Endothelial cell of umbilical vein (primary cell): ENCODE results near the gene B4GALT5. TPM values are rescaled to one million over a fixed set of nuclear protein-coding genes. Genes with fewer than 3 reads are reported as not detected.

Experiments
- BruUV-seq: library from RNA; stranded (reverse); fragments of 400-500 nt; replicated peaks from 2 replicates; lab custom pipeline; 2021; lab: Mats Ljungman, UMichigan
- CTCF ChIA-PET: fragments of 300-600, 350-600 bp; sonication (Branson Sonifier 250); formaldehyde crosslinking; loops from one replicate; lab custom pipeline; 2021; ENCODE audit warnings: antibody characterized with exemption, inconsistent platforms; lab: Charles Lee
- POLR2A ChIA-PET: fragments of 300-600, 350-600 bp; sonication (Branson Sonifier 250); formaldehyde crosslinking; loops from one replicate; lab custom pipeline; 2021; ENCODE audit warnings: antibody characterized with exemption, inconsistent platforms; lab: Charles Lee
- DNase-seq: peaks from one replicate; pipeline ENCODE4 v3.0.0-alpha.2; 2011; ENCODE audit warnings: low read depth, low spot score
- FAIRE-seq: peaks from 2 replicates; lab custom pipeline; 2011; peaks lifted over from hg19 to GRCh38; lab: Jason Lieb, UNC
- H2AFZ ChIP-seq: 2 replicates; pipeline ENCODE4 v1.6.0; 2012; ENCODE audit warnings: low read depth, low read length, control low read depth, inconsistent platforms
- H3K27ac ChIP-seq: 2 replicates; pipeline ENCODE4 v1.5.1; 2011; ENCODE audit warnings: low read depth, mild to moderate bottlenecking, control low read depth, low read length, moderate library complexity; ENCODE audit not compliant: insufficient read depth
- H3K27me3 ChIP-seq, 2 experiments: 2 replicates each; pipeline versions ENCODE4 v1.6.0 to v1.6.1; 2011; ENCODE audit warnings: low read length in 2 of 2, mixed read lengths in 1 of 2; ENCODE audit not compliant: control insufficient read depth in 2 of 2, insufficient read depth in 2 of 2
- H3K36me3 ChIP-seq, 2 experiments: 2 replicates in 1 of 2; 3 replicates in 1 of 2; pipeline ENCODE4 v1.5.1; 2011; ENCODE audit warnings: low read length in 2 of 2, mild to moderate bottlenecking in 1 of 2, moderate library complexity in 1 of 2; ENCODE audit not compliant: control insufficient read depth in 2 of 2, insufficient read depth in 2 of 2; ENCODE audit errors: extremely low read depth in 1 of 2
- H3K4me1 ChIP-seq: 3 replicates; pipeline ENCODE4 v1.5.1; 2011; ENCODE audit warnings: mild to moderate bottlenecking, low read length; ENCODE audit not compliant: control insufficient read depth, insufficient read depth; ENCODE audit errors: extremely low read depth
- H3K4me2 ChIP-seq: 2 replicates; pipeline ENCODE4 v1.6.1; 2011; ENCODE audit warnings: low read length, control low read depth, mixed read lengths; ENCODE audit not compliant: insufficient read depth
- H3K4me3 ChIP-seq, 3 experiments: fragments of 200-600 bp in 1 of 3; sonication (generic), shearing (Covaris generic) in 1 of 3; replicated peaks in 1 of 3; 2 replicates each; pipeline ENCODE4 v1.5.1; 2011 to 2016; ENCODE audit warnings: control low read depth in 3 of 3, low read length in 3 of 3, mild to moderate bottlenecking in 2 of 3, inconsistent platforms in 1 of 3, low read depth in 1 of 3, moderate library complexity in 1 of 3; ENCODE audit not compliant: insufficient read depth in 1 of 3
- H3K79me2 ChIP-seq: 2 replicates; pipeline ENCODE4 v1.6.0; 2012; ENCODE audit warnings: low read length, inconsistent platforms; ENCODE audit not compliant: control insufficient read depth, insufficient read depth
- H3K9ac ChIP-seq: replicated peaks from 2 replicates; pipeline ENCODE3; 2011; ENCODE audit warnings: low read length, control low read depth; ENCODE audit not compliant: insufficient read depth; ENCODE audit errors: extremely low read depth
- H3K9me1 ChIP-seq: replicated peaks from 3 replicates; pipeline ENCODE4 v1.6.0; 2011; ENCODE audit warnings: mild to moderate bottlenecking, low read length; ENCODE audit not compliant: control insufficient read depth, insufficient read depth; ENCODE audit errors: extremely low read depth
- H3K9me3 ChIP-seq: replicated peaks from 2 replicates; pipeline ENCODE4 v1.5.1; 2012; ENCODE audit warnings: low read length, inconsistent platforms; ENCODE audit not compliant: control insufficient read depth, insufficient read depth
- H4K20me1 ChIP-seq: replicated peaks from 2 replicates; pipeline ENCODE3; 2011; ENCODE audit warnings: mild to moderate bottlenecking, low read length; ENCODE audit not compliant: control insufficient read depth, insufficient read depth; ENCODE audit errors: extremely low read depth
- CTCF ChIP-seq, 2 donors: IDR thresholded peaks; 1 replicate in 1 of 2; 2 replicates in 1 of 2; pipeline ENCODE4 v1.5.1; 2011; ENCODE audit warnings: low read length in 2 of 2, mild to moderate bottlenecking in 2 of 2, moderate library complexity in 2 of 2, control low read depth in 1 of 2, inconsistent platforms in 1 of 2, low read depth in 1 of 2; ENCODE audit not compliant: insufficient read depth in 1 of 2; ENCODE audit errors: extremely low read depth in 1 of 2
- EZH2 ChIP-seq: IDR thresholded peaks from 2 replicates; pipeline ENCODE4 v1.6.1; 2012; ENCODE audit warnings: borderline replicate concordance, low read depth, mild to moderate bottlenecking, moderate library complexity, low read length, inconsistent platforms; ENCODE audit not compliant: severe bottlenecking
- FOS ChIP-seq: IDR thresholded peaks from 2 replicates; pipeline ENCODE4 v1.6.1; 2011; ENCODE audit warnings: mild to moderate bottlenecking, low read length, moderate library complexity, borderline replicate concordance; ENCODE audit not compliant: insufficient read depth
- GATA2 ChIP-seq: IDR thresholded peaks from 2 replicates; pipeline ENCODE4 v1.7.0; 2011; ENCODE audit warnings: low read depth, mild to moderate bottlenecking, moderate library complexity, mixed read lengths, low read length; ENCODE audit not compliant: insufficient read length, insufficient read depth
- JUN ChIP-seq: IDR thresholded peaks from 2 replicates; pipeline ENCODE4 v1.6.1; 2011; ENCODE audit warnings: borderline replicate concordance, low read depth; ENCODE audit not compliant: insufficient read length, insufficient read depth
- MYC ChIP-seq: IDR thresholded peaks from one replicate; pipeline ENCODE4 v1.6.1; 2011; ENCODE audit warnings: mild to moderate bottlenecking, low read depth, low read length
- POLR2A ChIP-seq: IDR thresholded peaks from 2 replicates; pipeline ENCODE4 v1.6.1; 2012; ENCODE audit warnings: low read depth, mild to moderate bottlenecking, control low read depth, low read length
- POLR2AphosphoS5 ChIP-seq: IDR thresholded peaks from 2 replicates; pipeline ENCODE4 v1.6.1; 2012; ENCODE audit warnings: low read depth, mild to moderate bottlenecking, control low read depth, low read length, moderate library complexity; ENCODE audit not compliant: insufficient read depth
- dilution Hi-C: fragments of 300-500 bp; cut with MboI; formaldehyde crosslinking; loops from one replicate; pipeline ENCODE4 v1.15.0; 2019; ENCODE audit warnings: low sequenced_read_pairs; ENCODE audit not compliant: extremely low pct_ligation_motif_present
- intact Hi-C: fragments of 100-400 bp; cut with micrococcal nuclease; formaldehyde crosslinking; loops from one replicate; pipeline ENCODE4 v1.10.0; 2022
- polyA plus RNA-seq, 4 experiments: library from polyadenylated mRNA; depleted of rRNA in 3 of 4; stranded (reverse) in 3 of 4; unstranded in 1 of 4; fragments of >200 nt; gene quantifications; 2 replicates each; pipeline versions ENCODE4 v1.2.1 to v1.2.3, GENCODE V29; 2011 to 2012; ENCODE audit warnings: missing spikeins in 1 of 4
- total RNA-seq: library from RNA; stranded (reverse); gene quantifications from 2 replicates; pipeline ENCODE4 v1.2.3, GENCODE V29; 2021
- TF ChIP-seq, protein P1 (sequence below): IDR thresholded peaks from 2 replicates; pipeline ENCODE4 v1.6.1; 2011; ENCODE audit not compliant: insufficient read depth, insufficient read length

B4GALT5 gene
- total and polyA plus RNA-seq, 2 donors (not counting 3 experiments of a cell fraction or from before 2014, with no cell fraction given) = 54.4 to 70.1 TPM

DNA sequence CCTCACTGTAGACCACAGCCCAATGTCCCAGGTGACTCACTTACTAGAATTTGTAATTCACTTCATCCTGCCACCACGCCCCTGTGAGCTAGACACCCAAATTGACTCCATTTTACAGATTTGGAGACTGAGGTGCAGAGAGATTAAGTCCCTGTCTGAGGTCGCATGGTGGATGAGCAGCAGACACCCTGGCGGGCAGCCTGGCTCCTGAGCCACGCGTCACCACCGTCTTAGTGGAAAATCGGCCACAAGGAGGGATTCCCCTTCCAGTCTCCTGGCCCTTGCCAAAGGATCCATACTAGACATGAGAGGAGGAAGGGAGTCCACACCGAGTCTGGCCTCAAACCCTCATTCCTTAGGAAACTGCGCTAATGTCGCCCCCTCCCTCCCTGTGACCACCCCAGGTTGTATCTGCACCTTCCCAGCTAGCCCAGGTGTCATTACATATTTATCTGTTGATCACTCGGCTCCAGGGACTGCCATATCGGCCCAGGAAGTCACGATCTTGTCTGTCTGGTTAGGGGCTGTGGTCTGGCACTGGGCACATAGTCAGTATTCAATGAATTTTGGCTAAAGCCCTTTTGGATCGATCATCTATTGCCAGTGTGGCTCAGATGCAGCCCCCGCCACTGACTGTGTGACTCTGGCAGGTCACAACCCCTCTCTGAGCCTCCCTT, 120.1 kb downstream of the B4GALT5 start:
- DNase-seq = no peak
- TF ChIP-seq, protein P1, sequence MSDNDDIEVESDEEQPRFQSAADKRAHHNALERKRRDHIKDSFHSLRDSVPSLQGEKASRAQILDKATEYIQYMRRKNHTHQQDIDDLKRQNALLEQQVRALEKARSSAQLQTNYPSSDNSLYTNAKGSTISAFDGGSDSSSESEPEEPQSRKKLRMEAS = no peak
- TF ChIP-seq EZH2 (no peak), FOS (no peak), GATA2 (no peak), POLR2AphosphoS5 (no peak), JUN (no peak), MYC (no peak), POLR2A (no peak), CTCF (IDR thresholded peaks at IDR 0.05; ENCODE audit: extremely low read depth in 1 of 2, insufficient read depth in 1 of 2, low read depth in 1 of 2, low read length in 2 of 2) (no peak)
- dilution Hi-C loops = no loop called here
- Histone ChIP-seq H3K4me1 (peaks cover 19% of the 10 kb centered on the region), H3K9me1 (no peaks in the 10 kb centered on the region), H3K79me2 (no peaks in the 10 kb centered on the region), H2AFZ (no peak overlapping the region), H3K36me3 (no peaks in the 10 kb centered on the region), H3K27me3 (no peaks in the 10 kb centered on the region), H3K4me3 (no peak overlapping the region), H3K9ac (no peak overlapping the region), H3K27ac (no peak overlapping the region), H4K20me1 (no peaks in the 10 kb centered on the region), H3K9me3 (no peaks in the 10 kb centered on the region), H3K4me2 (no peak overlapping the region)
- no TSS peak for BruUV-seq
- intact Hi-C loops = no loop called here
- POLR2A ChIA-PET = no interaction called here
- FAIRE-seq = no peak
- CTCF ChIA-PET = interaction anchor here (0.6 to 24.6 kb wide), 3 partner anchors 16 to 52 kb away, joined by 3 to 962 read pairs (median 3); no protein-coding TSS in a partner anchor
